ENCODE measurements around the gene CWC25.

GRCh38 chr17:38794221-38794620 lies 30.9 kb downstream of the CWC25 start:
- no peak for TF ChIP-seq CTCF (IDR thresholded peaks at IDR 0.05)
- TF ChIP-seq POLR2A (IDR thresholded peaks at IDR 0.05): no peak

Measured in right lobe of liver (tissue), 4 donors.